ENCODE results near the gene KIF18B. TPM values are rescaled to one million over a fixed set of nuclear protein-coding genes. Genes with fewer than 3 reads are reported as not detected.

KIF18B gene
- total RNA-seq, 4 donors from 2014 or later: 0.82 to 7.6 (median 3.7) TPM

DNA sequence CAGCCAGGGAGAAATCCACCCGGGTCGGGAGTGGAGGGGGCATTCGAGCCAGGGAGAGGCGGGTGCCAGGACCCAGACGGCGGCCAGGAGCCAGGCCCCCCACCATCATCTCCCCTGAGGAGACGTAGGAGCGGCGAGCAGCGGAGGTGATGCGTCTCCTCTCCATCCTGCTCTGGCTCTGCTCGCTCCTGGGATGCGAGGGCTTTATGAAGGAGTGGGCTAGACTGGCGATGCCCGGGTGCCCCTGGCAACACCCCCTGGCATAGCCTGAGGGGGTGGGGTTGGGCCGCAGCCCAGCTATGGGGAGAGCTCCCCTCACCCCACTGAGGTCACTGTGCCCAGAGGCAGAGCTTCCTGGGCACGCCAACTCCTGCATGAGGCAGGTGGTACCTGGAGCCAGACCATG lies 32.2 kb downstream of the KIF18B start, which contains the start of gene GFAP:
Gene GFAP (minus strand): TSS at position 180 of the 406 bp plus-strand sequence. CDS start 14 bp downstream, at position 166.
- in situ Hi-C loops (cut with MboI; ENCODE audit: low pct_ligation_motif_present in 1 of 4, low pct_unique_long_range_greater_than_20kb in 1 of 4, low sequenced_read_pairs in 3 of 4): loop anchor here in 2 of 4 donors (10.0 kb wide), 2 partner anchors 179 to 189 kb away; no protein-coding TSS in a partner anchor

DNA sequence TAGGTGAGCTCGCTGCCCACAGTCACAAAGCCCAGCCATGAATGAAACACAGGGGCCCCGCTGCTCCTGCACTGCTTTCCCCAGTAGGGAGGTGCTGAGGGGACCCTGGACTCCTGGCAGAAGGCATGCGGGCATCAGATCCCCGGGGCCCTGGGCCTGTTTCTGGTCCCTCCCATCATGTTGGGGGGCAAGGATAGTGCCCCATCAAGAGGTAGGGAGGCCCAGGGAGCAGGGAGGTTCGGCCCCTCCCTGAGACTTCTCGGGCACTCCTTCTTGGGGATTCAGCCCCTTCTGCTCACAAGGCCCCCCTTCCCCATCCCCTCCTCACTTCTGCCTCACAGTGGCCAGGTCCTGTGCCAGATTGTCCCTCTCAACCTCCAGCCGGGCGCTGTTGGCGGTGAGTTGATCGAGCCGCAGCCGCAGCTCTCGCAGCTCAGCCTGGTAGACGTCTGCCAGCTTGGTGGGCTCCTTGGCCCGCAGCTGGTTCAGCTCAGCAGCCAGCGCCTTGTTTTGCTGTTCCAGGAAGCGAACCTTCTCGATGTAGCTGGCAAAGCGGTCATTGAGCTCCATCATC lies 32.8 kb downstream of the KIF18B start:
- Histone ChIP-seq H3K4me1 (peaks cover 5 to 15% (median 8%) of the 10 kb centered on the region in 4 donors), H3K9me3 (no peaks in the 10 kb centered on the region), H3K4me3 (no peak overlapping the region), H3K27ac (no peak overlapping the region), H3K36me3 (no peaks in the 10 kb centered on the region), H3K27me3 (peaks cover 21% of the 10 kb centered on the region)
- intact Hi-C loops (cut with DNase I; ENCODE audit: low total_unique reads) (no loop called here), in situ Hi-C loops (cut with MboI; ENCODE audit: low pct_ligation_motif_present in 1 of 4, low pct_unique_long_range_greater_than_20kb in 1 of 4, low sequenced_read_pairs in 3 of 4) (loop anchor here in 2 of 4 donors (10.0 kb wide), 2 partner anchors 180 to 190 kb away; no protein-coding TSS in a partner anchor)
- 84% methylated on average over 19 of the region's 19 CpGs; no CpG with 5 or more reads in 1 of the 2 donors for whole genome bisulfite sequencing, 2 donors (ENCODE audit: low coverage in 1 of 2)
- DNase-seq: no peak
- no peak for TF ChIP-seq POLR2AphosphoS5 (IDR thresholded peaks at IDR 0.05)
- TF ChIP-seq, protein P1, sequence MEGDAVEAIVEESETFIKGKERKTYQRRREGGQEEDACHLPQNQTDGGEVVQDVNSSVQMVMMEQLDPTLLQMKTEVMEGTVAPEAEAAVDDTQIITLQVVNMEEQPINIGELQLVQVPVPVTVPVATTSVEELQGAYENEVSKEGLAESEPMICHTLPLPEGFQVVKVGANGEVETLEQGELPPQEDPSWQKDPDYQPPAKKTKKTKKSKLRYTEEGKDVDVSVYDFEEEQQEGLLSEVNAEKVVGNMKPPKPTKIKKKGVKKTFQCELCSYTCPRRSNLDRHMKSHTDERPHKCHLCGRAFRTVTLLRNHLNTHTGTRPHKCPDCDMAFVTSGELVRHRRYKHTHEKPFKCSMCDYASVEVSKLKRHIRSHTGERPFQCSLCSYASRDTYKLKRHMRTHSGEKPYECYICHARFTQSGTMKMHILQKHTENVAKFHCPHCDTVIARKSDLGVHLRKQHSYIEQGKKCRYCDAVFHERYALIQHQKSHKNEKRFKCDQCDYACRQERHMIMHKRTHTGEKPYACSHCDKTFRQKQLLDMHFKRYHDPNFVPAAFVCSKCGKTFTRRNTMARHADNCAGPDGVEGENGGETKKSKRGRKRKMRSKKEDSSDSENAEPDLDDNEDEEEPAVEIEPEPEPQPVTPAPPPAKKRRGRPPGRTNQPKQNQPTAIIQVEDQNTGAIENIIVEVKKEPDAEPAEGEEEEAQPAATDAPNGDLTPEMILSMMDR (IDR thresholded peaks at IDR 0.05): no peak
- no peak for TF ChIP-seq POLR2A (IDR thresholded peaks at IDR 0.05)
- TF ChIP-seq EP300 (IDR thresholded peaks at IDR 0.05; ENCODE audit: low read depth): no peak

More for the DNA sequence above, 32.2 kb downstream of the KIF18B start, which contains the start of gene GFAP:
- peak within 1 kb of the TSS; percentile 12 to 41 (median 26) for H3K27ac ChIP-seq
- WGBS, 2 donors (ENCODE audit: low coverage in 1 of 2): 20 to 87% methylated on average over 1 to 17 of the region's 17 CpGs
- no peak within 1 kb of the TSS for H3K4me3 ChIP-seq
- H3K4me1 ChIP-seq: peaks cover 5 to 15% (median 9%) of the 10 kb centered on the region in 4 donors
- no peaks in the 10 kb centered on the region for H3K9me3 ChIP-seq
- TF ChIP-seq POLR2AphosphoS5 (IDR thresholded peaks at IDR 0.05) (no peak), POLR2A (IDR thresholded peaks at IDR 0.05) (no peak), EP300 (IDR thresholded peaks at IDR 0.05; ENCODE audit: low read depth) (no peak)
- TF ChIP-seq, protein P1 (IDR thresholded peaks at IDR 0.05): no peak
- intact Hi-C loops (cut with DNase I; ENCODE audit: low total_unique reads): no loop called here
- peaks cover 22% of the 10 kb centered on the region for H3K27me3 ChIP-seq
- no peaks in the 10 kb centered on the region for H3K36me3 ChIP-seq
- no peak for DNase-seq

DNA sequence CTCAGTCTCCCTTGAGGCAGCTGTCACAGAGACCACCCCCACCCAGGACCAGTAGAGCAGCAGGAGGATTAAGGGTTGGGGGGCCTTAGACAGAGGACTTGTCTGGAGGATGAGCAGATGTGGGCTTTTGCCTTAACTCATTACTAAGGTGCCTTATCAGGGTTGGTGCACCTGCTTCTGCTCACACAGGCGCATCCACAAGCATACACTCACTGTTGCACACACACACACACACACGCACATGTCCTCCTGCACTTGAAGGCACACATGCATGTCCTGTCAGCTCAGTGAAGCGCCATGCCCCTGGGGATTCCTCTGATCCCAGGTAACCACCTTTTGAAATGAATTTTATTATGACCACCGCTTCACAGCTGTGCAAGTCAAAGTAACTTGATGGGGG lies 33.4 kb downstream of the KIF18B start:
- H3K4me3 ChIP-seq: no peak overlapping the region
- in situ Hi-C loops (cut with MboI; ENCODE audit: low pct_ligation_motif_present in 1 of 4, low pct_unique_long_range_greater_than_20kb in 1 of 4, low sequenced_read_pairs in 3 of 4) (loop anchor here in 2 of 4 donors (10.0 kb wide), 2 partner anchors 181 to 191 kb away; no protein-coding TSS in a partner anchor), intact Hi-C loops (cut with DNase I; ENCODE audit: low total_unique reads) (no loop called here)
- H3K9me3 ChIP-seq: no peaks in the 10 kb centered on the region
- TF ChIP-seq POLR2A (IDR thresholded peaks at IDR 0.05): no peak
- no peak for TF ChIP-seq EP300 (IDR thresholded peaks at IDR 0.05; ENCODE audit: low read depth)
- TF ChIP-seq, protein P1 (IDR thresholded peaks at IDR 0.05): no peak
- no peak for TF ChIP-seq POLR2AphosphoS5 (IDR thresholded peaks at IDR 0.05)
- H3K36me3 ChIP-seq: no peaks in the 10 kb centered on the region
- H3K27me3 ChIP-seq: peaks cover 21% of the 10 kb centered on the region
- no peak for DNase-seq
- no peak overlapping the region for H3K27ac ChIP-seq
- H3K4me1 ChIP-seq: peaks cover 5 to 15% (median 8%) of the 10 kb centered on the region in 4 donors
- 84% methylated on average over 4 of the region's 4 CpGs; no CpG with 5 or more reads in 1 of the 2 donors for WGBS, 2 donors (ENCODE audit: low coverage in 1 of 2)

DNA sequence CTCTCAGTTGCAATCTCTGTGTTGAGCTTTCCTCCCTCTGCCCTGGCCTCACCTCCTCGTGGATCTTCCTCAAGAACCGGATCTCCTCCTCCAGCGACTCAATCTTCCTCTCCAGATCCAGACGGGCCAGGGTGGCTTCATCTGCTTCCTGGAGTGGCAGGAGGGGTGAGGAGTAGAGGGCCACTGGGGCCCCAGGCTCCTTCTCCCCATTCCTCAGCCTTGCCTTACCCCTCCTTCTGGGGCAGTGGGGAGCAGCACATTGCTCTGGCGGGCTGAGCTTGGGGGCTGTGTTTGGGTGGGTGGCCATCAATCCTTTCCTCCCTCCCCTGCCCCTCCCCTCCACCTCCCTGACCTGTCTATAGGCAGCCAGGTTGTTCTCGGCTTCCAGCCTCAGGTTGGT lies 33.9 kb downstream of the KIF18B start:
- TF ChIP-seq EP300 (IDR thresholded peaks at IDR 0.05; ENCODE audit: low read depth) (no peak), POLR2A (IDR thresholded peaks at IDR 0.05) (no peak), POLR2AphosphoS5 (IDR thresholded peaks at IDR 0.05) (no peak)
- TF ChIP-seq, protein P1 (IDR thresholded peaks at IDR 0.05): no peak
- Histone ChIP-seq H3K36me3 (no peaks in the 10 kb centered on the region), H3K4me3 (no peak overlapping the region), H3K4me1 (peaks cover 5 to 15% (median 8%) of the 10 kb centered on the region in 4 donors), H3K27me3 (peaks cover 21% of the 10 kb centered on the region), H3K27ac (no peak overlapping the region), H3K9me3 (no peaks in the 10 kb centered on the region)
- intact Hi-C loops (cut with DNase I; ENCODE audit: low total_unique reads) (no loop called here), in situ Hi-C loops (cut with MboI; ENCODE audit: low pct_ligation_motif_present in 1 of 4, low pct_unique_long_range_greater_than_20kb in 1 of 4, low sequenced_read_pairs in 3 of 4) (loop anchor here in 2 of 4 donors (10.0 kb wide), 2 partner anchors 181 to 191 kb away; no protein-coding TSS in a partner anchor)
- DNase-seq: no peak
- WGBS, 2 donors (ENCODE audit: low coverage in 1 of 2): 55% methylated on average over 6 of the region's 6 CpGs; no CpG with 5 or more reads in 1 of the 2 donors
